Ishikawa (cell line): Measurements from ENCODE around the gene UCHL3.

Source experiments
- RAD21 ChIP-seq: IDR thresholded peaks from 2 replicates; pipeline ENCODE4 v1.6.1; 2012; ENCODE audit warnings: low read depth
- TAF1 ChIP-seq: IDR thresholded peaks from 2 replicates; pipeline ENCODE4 v1.6.1; 2012; ENCODE audit warnings: low read depth, mild to moderate bottlenecking
- TCF12 ChIP-seq: IDR thresholded peaks from 2 replicates; pipeline ENCODE4 v1.6.1; 2012; ENCODE audit warnings: low read depth
- TF ChIP-seq, protein P1 (sequence below): IDR thresholded peaks from 2 replicates; pipeline ENCODE4 v1.6.1; 2012; ENCODE audit warnings: low read depth, mild to moderate bottlenecking

- no peak for TF ChIP-seq TAF1
- TF ChIP-seq, protein P1, sequence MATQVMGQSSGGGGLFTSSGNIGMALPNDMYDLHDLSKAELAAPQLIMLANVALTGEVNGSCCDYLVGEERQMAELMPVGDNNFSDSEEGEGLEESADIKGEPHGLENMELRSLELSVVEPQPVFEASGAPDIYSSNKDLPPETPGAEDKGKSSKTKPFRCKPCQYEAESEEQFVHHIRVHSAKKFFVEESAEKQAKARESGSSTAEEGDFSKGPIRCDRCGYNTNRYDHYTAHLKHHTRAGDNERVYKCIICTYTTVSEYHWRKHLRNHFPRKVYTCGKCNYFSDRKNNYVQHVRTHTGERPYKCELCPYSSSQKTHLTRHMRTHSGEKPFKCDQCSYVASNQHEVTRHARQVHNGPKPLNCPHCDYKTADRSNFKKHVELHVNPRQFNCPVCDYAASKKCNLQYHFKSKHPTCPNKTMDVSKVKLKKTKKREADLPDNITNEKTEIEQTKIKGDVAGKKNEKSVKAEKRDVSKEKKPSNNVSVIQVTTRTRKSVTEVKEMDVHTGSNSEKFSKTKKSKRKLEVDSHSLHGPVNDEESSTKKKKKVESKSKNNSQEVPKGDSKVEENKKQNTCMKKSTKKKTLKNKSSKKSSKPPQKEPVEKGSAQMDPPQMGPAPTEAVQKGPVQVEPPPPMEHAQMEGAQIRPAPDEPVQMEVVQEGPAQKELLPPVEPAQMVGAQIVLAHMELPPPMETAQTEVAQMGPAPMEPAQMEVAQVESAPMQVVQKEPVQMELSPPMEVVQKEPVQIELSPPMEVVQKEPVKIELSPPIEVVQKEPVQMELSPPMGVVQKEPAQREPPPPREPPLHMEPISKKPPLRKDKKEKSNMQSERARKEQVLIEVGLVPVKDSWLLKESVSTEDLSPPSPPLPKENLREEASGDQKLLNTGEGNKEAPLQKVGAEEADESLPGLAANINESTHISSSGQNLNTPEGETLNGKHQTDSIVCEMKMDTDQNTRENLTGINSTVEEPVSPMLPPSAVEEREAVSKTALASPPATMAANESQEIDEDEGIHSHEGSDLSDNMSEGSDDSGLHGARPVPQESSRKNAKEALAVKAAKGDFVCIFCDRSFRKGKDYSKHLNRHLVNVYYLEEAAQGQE, result no peak
- no peak for TF ChIP-seq TCF12
- TF ChIP-seq RAD21, result no peak
Observed at GRCh38 chr13:75637181-75637750, 87.7 kb downstream of the UCHL3 start.
